ENCODE results near the gene SOX3.

Gene SOX3

GRCh38 chrX:140504371-140505324 is at the start of gene SOX3:
Gene SOX3, minus strand, starts transcription at chrX:140505069. Its CDS starts 9 bp downstream, at chrX:140505060.
- DNase-seq: no peak

DNA sequence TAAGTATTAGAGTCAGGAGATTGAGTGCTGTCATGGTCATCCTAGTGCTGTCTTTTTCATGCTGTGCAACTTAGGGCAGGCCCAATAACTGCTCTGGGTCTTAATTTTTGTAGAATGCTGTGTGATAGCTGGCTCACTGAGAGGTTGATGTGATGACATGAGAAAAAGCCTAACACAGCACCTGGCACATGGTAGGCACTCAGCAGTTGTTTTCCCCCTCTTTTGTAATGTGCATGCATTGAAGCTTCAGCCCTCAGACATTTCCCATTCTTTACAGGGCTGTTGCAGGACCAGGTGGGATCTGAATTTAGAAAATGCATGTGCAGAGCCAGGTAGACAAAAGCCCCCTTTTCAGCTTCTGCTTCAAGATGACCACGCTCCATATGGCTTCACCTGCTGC is 44.1 kb upstream of the SOX3 start:
- no peak for DNase-seq

DNA sequence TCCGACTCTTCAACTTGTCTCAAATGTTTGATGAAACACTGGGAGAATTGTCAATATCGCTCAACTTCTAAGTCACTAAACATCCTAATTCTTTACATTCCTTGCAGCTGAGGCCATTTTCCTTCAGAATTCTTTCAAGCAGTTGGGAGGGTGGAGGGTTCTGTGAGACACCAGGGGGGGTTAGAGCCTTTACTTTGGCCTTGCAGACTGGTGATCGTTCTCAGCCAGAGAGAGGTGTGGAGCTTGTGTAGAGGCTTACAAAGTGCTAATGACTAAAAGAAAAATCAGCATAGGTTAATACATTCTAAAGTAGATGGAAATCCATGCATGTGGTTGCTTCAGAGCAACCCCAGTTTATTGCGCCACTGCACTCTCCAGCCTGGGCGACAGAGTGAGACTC is 21.3 kb upstream of the SOX3 start:
- no peak for DNase-seq

GRCh38 chrX:140525448-140525847 is 20.6 kb upstream of the SOX3 start:
- DNase-seq: no peak

DNA sequence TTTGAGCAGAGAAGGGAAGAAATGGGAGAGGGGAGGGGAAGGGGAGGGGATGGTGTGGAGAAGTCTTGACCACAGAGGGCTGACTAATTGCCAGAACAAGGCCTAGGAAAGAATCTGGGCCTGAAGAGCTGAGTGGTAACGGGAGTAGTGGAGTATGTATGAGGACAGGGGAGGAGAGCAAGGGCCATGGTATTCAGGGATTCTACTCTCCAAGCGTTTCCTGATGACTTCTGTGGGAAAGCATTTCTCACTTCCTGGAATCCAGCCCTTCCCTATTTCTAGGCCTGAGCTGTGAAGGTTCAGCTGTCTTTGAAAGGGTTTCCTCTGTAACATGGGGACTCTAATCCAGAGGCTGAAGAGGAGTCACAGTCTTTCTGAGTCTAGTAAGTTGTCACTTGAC is 19.7 kb upstream of the SOX3 start:
- DNase-seq: no peak

GRCh38 chrX:140521393-140521792 is 16.5 kb upstream of the SOX3 start:
- no peak for DNase-seq

GRCh38 chrX:140514554-140514953 is 9.7 kb upstream of the SOX3 start:
- no peak for DNase-seq

DNA sequence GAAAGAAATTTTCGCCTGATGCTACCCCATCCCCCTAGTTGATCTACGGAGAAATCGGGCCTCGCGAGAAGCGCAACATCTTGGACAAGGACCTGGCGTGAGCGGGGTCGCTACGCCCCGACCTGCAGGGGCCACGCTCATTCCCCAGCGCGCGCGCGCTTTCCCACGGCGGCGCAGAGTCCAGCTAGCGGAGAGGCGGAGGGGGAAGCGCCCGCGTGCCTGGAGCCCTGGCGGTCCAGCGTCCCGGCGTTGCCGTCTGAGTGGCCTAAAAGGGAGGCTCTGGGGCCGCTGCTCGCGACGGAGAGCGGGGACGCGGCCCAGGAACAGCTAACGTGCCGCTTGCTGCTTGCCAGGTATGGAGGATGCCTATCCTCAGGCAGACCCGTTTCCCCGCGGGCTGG is 6.0 kb upstream of the SOX3 start:
- no peak for DNase-seq

- DNase-seq: no peak
These were observed 5.4 kb upstream of the SOX3 start for GRCh38 chrX:140510306-140510676.

- DNase-seq: no peak
These were observed 4.8 kb upstream of the SOX3 start for GRCh38 chrX:140509468-140510305.

DNA sequence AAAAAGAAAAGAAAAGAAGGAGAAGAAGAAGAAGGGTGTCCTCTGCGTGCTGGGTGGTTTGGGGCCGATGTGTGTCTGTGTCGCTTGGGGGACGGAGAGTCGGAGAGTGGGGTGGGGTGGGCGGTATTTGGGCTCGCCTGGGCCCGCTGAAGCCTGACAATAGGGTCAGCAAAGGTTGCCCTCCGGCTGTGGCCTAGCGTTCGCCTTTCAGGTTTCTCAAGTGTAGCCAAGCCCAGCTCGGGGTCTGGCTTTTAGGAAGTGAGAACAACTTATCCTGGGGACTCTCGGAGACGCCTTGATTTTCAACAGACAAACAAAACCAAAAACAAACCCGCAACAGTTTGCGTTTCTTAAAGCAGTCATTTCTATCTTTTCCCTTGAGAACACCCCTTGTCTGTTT is 4.1 kb upstream of the SOX3 start:
- DNase-seq: no peak

GRCh38 chrX:140507982-140508305 is 3.1 kb upstream of the SOX3 start:
- DNase-seq: no peak

DNA sequence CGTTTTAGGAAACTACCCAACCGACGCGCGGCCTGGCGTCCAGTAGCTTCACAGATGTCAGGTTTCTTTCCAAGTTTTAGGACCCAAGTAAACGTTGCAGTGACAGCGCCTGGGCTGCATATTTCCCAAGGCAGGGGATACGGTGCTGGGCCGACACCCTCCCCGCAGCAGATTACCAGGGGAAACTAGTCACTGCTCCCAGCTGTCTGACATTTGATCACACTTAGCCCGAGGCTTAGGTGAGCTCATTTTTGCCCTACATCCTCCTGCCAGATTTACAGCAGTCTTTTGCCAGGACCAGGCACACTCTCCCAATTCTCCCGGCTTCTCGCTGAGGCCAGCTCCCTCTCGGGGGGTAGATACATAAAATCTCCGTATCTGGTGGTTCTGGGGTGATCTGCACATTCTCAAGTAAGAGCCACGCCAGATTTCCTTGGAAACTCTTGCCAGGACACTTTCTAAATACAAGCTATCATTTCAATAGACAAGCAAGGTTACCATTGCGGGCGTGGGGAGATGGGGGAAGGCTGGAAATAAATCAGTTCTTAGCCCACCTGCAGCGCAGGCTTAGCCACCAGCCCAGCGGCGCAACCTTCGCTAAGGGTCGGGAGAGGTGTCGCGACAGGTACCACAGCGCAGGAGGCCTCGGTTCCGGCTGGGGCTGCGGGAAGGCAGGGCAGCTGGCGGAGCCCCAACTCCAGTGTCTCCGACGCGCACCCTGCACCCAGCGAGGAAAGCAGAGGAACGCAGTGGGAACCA is 2.5 kb upstream of the SOX3 start:
- DNase-seq: no peak

- DNase-seq: no peak
These were observed 810 bp upstream of the SOX3 start for GRCh38 chrX:140505421-140506337.

DNA sequence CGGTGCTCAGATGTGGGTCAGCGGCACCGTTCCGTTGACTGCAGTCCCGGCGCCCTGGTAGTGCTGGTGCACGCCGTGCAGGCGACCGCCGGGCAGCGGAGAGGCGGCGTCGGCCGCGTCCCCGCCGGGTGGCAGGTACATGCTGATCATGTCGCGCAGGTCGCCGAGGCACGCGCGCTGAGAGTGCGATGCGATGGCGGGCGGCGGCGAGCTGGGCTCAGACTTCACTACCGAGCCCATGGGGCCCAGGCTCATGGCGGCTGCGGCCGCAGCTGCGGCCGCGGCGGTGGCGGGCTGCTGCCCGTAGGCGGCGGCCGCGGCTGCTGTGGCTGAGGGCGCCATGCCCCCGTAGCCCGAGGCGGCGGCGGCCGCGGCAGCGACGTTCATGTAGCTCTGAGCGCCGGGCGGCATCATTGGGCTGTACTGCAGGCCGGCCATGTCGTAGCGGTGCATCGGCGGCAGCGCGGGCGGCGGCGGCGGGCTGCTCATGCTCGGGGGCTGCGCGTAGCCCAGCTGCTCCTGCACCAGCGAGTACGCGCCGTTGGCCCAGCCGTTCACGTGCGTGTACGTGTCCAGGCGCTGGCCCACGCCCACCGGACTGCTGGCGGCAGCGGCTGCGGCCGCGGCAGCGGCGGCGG is 1.0 kb downstream of the SOX3 start:
- DNase-seq: no peak

DNA sequence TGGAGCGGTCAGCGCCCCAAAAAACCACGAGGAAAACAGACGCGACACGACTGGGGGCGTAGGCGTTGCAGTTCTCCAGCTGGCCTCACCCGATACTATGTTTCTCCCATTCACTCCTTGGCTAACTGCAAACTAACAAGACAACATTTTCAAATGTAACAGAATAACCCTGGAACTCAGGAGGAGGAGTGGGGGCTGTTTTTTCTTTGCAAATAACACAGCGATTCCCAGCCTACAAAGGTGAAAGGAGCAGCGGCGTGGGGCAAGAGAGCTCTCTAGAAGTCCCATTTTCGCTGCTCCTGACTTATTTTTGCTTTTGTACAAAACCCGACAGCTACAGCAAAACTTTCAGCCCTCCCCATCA is 1.6 kb downstream of the SOX3 start:
- DNase-seq: no peak

- no peak for DNase-seq
These were observed 2.2 kb downstream of the SOX3 start for GRCh38 chrX:140502491-140503237.

DNA sequence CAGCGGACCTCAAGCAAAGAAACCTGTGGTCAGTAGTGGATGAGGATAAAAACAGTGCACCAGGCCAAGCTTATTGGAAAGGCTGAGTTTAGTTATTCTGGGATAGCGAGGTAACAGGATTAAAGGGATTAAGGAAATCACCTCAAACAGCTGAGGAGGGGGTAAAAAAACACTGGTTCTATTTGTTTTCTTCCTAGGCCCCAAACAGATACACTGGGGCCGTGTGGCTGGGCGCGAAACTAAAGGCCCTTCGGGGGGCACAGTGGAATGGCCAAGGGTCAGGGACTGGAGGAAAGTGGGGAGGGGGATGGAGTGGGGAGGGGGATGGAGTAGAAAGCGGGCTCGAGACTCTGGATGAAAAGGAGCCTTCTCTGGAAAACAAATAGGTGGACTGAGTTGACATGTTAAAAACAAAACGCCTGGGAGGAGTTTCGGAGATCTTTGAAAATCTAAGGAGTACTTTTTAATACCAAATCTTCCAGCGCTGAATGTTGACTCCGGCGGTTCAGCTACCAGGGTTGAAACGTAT is 2.9 kb downstream of the SOX3 start:
- no peak for DNase-seq

GRCh38 chrX:140501321-140501720 is 3.5 kb downstream of the SOX3 start:
- DNase-seq: no peak

DNA sequence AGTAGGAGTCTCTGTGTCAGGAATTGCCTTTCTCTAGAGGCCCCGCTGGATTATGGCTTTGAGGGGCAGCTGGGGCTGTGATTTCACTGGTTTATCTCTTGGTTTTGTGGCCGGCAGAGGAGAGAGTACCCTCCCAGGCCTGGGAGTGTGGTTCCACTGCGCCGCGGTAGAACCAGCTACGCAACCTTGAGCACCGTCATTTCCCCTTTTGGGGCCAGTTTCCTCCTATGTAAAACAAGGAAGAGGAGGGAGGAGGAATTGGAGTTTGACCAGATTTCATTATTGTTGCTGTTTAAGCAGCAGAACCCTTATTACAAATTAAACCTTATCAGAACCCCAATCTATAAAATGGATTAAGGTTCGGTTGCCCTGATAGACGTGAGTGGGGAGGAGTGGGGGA is 4.4 kb downstream of the SOX3 start:
- DNase-seq: no peak

GRCh38 chrX:140495739-140496138 is 9.1 kb downstream of the SOX3 start:
- no peak for DNase-seq
